Activated T-helper 1 cell treated with anti-CD3 and anti-CD28 coated beads, Interleukin-12 subunit alpha, Interleukin-12 subunit beta, Interleukin-2, Interleukin-4 antibody, amounts not matched to agents 30 ng/mL and 10 ng/mL and 1 ng/mL, durations not matched to agents 14 hours and 24 hours and 36 hours (primary cell): ENCODE results near the gene GOLGA8H. TPM values are rescaled to one million over a fixed set of nuclear protein-coding genes. Genes with fewer than 3 reads are reported as not detected.
"Not testable (repeated sequence)": the region's sequence is repeated elsewhere in the genome, so short reads cannot be mapped to it uniquely, and the experiment has no call there.

Experiments used
- DNase-seq: peaks from one replicate; pipeline ENCODE4 v3.0.0; 2021; ENCODE audit warnings: low spot score
- H3K27ac Mint-ChIP-seq: one replicate; pipeline ENCODE4 v1.8.0; 2021; ENCODE audit warnings: mild to moderate bottlenecking, mixed read lengths
- H3K27me3 Mint-ChIP-seq: one replicate; pipeline ENCODE4 v1.8.0; 2022; ENCODE audit warnings: mild to moderate bottlenecking, moderate library complexity, mixed read lengths; ENCODE audit not compliant: insufficient read depth
- H3K36me3 Mint-ChIP-seq: one replicate; pipeline ENCODE4 v1.8.0; 2021; ENCODE audit warnings: low read depth, mixed read lengths
- H3K4me1 Mint-ChIP-seq: one replicate; pipeline ENCODE4 v1.8.0; 2021; ENCODE audit warnings: low read depth, mixed read lengths
- H3K4me3 Mint-ChIP-seq: one replicate; pipeline ENCODE4 v1.8.0; 2021; ENCODE audit warnings: mild to moderate bottlenecking, moderate library complexity, mixed read lengths
- H3K9me3 Mint-ChIP-seq: one replicate; pipeline ENCODE4 v1.8.0; 2021; ENCODE audit warnings: mixed read lengths
- intact Hi-C: fragments of 100-400 bp; cut with micrococcal nuclease; formaldehyde crosslinking; loops from one replicate; pipeline ENCODE4 v1.15.1; 2024
- total RNA-seq: library from RNA; stranded (reverse); gene quantifications from 2 replicates; pipeline ENCODE4 v1.2.3, GENCODE V29; 2022

GOLGA8H gene
- not detected in 2 replicates for total RNA-seq

DNA sequence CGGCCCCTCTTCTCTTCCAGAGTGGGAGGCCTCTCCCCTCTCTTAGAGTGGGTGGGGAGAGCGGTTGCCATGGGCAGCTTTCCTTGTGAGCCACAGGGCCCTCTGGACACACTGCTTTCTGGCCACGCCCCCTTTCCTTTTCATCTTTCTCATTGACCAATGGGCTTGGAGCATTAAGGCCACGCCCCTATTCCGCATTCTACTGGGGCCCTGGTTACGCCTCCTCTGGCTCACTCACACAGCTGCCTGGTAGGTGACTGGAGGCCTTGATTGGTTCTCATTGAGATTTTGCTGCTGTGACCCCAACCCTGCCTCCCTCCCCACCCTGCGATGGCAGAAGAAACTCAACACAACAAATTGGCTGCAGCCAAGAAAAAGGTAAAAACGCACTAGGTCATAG is at the start of gene GOLGA8H:
TSS of gene GOLGA8H (plus strand) at position 233 of the 400 bp plus-strand sequence. CDS start at position 331, 98 bp downstream.
- intact Hi-C loops, H3K4me3 Mint-ChIP-seq, H3K36me3 Mint-ChIP-seq, H3K27ac Mint-ChIP-seq, H3K4me1 Mint-ChIP-seq, H3K27me3 Mint-ChIP-seq, DNase-seq, H3K9me3 Mint-ChIP-seq: not testable (repeated sequence)

DNA sequence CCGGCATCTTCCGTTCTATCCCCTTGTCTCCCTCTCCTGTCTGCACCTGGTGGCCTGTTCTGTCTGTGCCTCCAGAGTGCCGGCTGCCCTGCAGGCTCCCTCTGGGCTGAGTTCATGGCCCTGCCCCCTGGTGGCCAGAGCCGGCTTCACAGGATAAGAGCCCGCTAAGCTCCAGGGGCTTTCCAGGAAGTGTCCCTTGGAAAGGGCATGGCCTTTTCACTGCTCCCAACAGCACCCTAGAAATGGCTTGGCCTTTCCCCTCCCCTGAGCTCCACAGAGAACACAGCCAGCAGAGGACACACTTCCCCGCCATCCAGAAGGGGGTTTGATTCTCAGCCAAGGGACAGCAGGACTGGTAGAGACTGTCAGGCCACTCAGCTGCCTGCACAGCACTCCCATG is 36.9 kb upstream of the GOLGA8H start:
- H3K4me1 Mint-ChIP-seq, H3K36me3 Mint-ChIP-seq, DNase-seq, H3K4me3 Mint-ChIP-seq, H3K27ac Mint-ChIP-seq, H3K9me3 Mint-ChIP-seq, H3K27me3 Mint-ChIP-seq, intact Hi-C loops: not testable (repeated sequence)

- H3K4me3 Mint-ChIP-seq, H3K9me3 Mint-ChIP-seq, H3K27me3 Mint-ChIP-seq, intact Hi-C loops, DNase-seq, H3K4me1 Mint-ChIP-seq, H3K36me3 Mint-ChIP-seq, H3K27ac Mint-ChIP-seq: not testable (repeated sequence)
These were observed 30.8 kb upstream of the GOLGA8H start for GRCh38 chr15:30573012-30573491.

- H3K4me3 Mint-ChIP-seq, H3K36me3 Mint-ChIP-seq, H3K27ac Mint-ChIP-seq, DNase-seq, H3K4me1 Mint-ChIP-seq, H3K27me3 Mint-ChIP-seq, intact Hi-C loops, H3K9me3 Mint-ChIP-seq: not testable (repeated sequence)
These were observed 24.3 kb upstream of the GOLGA8H start for GRCh38 chr15:30579394-30579970.

- H3K27ac Mint-ChIP-seq, H3K27me3 Mint-ChIP-seq, DNase-seq, H3K36me3 Mint-ChIP-seq, intact Hi-C loops, H3K9me3 Mint-ChIP-seq, H3K4me3 Mint-ChIP-seq, H3K4me1 Mint-ChIP-seq: not testable (repeated sequence)
These were observed 23.1 kb upstream of the GOLGA8H start for GRCh38 chr15:30580716-30581115.

GRCh38 chr15:30598953-30599352 is 4.9 kb upstream of the GOLGA8H start:
- H3K27ac Mint-ChIP-seq, H3K4me1 Mint-ChIP-seq, H3K4me3 Mint-ChIP-seq, H3K27me3 Mint-ChIP-seq, H3K36me3 Mint-ChIP-seq, H3K9me3 Mint-ChIP-seq, DNase-seq, intact Hi-C loops: not testable (repeated sequence)

DNA sequence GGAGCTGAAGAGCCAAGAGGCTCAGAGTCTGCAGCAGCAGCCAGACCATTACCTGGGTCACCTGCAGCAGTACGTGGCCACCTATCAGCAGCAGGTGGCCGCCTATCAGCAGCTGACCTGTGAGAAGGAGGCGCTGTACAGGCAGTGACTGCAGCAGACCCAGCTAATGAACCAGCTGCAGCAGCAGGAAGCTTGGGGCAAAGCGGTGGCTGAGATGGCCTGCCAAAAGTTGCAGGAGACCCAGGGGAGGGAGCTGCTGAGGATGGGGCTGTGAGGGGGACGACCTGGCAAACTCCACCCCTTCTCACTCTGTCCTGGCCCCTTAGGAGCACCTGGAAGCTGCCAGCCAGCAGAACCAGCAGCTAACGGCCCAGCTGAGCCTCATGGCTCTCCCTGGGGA is 8.4 kb downstream of the GOLGA8H start:
- H3K36me3 Mint-ChIP-seq, DNase-seq, H3K9me3 Mint-ChIP-seq, H3K27ac Mint-ChIP-seq, H3K27me3 Mint-ChIP-seq, intact Hi-C loops, H3K4me1 Mint-ChIP-seq, H3K4me3 Mint-ChIP-seq: not testable (repeated sequence)

DNA sequence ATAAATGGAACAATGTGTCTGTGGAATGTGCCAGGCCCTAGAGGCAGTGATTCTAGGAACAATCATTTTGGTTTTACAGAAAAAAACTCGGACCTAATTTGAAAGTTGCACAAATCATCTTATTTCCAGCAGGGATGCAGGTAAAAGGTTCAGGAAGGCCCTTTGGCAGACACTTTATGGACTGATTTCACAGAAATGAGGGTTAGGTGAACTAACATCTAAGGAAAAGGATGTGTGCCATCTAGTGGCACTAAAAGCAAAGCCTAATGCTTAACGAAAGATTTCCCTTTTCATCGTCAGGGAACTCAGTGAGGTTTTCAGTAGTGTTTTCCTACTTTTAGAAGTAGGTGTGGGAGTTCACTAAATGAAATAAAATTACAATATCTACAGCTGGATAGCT is 17.5 kb downstream of the GOLGA8H start:
- H3K4me1 Mint-ChIP-seq, H3K9me3 Mint-ChIP-seq, H3K4me3 Mint-ChIP-seq, H3K27me3 Mint-ChIP-seq, intact Hi-C loops, DNase-seq, H3K27ac Mint-ChIP-seq, H3K36me3 Mint-ChIP-seq: not testable (repeated sequence)

- H3K27me3 Mint-ChIP-seq, H3K9me3 Mint-ChIP-seq, H3K36me3 Mint-ChIP-seq, intact Hi-C loops: not testable (repeated sequence)
- Mint-ChIP-seq H3K4me3 (peak within 1 kb of the TSS; percentile 98), H3K4me1 (peaks cover 19% of the 10 kb centered on the region), H3K27ac (peak within 1 kb of the TSS; percentile 96)
- DNase-seq, result peak; percentile 95
These were observed 21.8 kb downstream of the GOLGA8H start, which contains the start of gene ARHGAP11B for GRCh38 chr15:30625436-30626193. Gene ARHGAP11B, plus strand, starts transcription at chr15:30626128.

GRCh38 chr15:30626194-30626565 is 22.4 kb downstream of the GOLGA8H start:
- peaks cover 19% of the 10 kb centered on the region for H3K4me1 Mint-ChIP-seq
- peak overlapping the region; percentile 96 for H3K27ac Mint-ChIP-seq
- H3K9me3 Mint-ChIP-seq, H3K36me3 Mint-ChIP-seq, H3K27me3 Mint-ChIP-seq, intact Hi-C loops, DNase-seq: not testable (repeated sequence)
- H3K4me3 Mint-ChIP-seq, result peak overlapping the region; percentile 98

DNA sequence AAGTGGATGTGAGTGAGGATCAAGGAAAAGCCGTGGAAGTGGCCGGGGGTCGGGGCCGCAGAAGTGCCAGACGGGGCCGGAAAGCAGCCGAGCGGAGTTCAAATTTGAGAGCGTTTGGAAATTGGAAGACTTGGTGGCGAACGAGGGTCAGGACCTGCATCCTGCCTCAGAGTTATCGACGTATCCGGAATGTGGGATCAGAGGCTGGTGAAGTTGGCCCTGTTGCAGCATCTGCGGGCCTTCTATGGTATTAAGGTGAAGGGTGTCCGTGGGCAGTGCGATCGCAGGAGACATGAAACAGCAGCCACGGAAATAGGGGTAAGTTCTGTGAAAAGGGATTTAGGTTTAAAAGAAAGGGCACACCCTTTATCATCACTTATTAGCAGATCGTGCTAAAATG is 22.8 kb downstream of the GOLGA8H start:
- Mint-ChIP-seq H3K27ac (peak overlapping the region; percentile 96), H3K4me3 (peak overlapping the region; percentile 98), H3K4me1 (peaks cover 19% of the 10 kb centered on the region)
- DNase-seq, intact Hi-C loops, H3K9me3 Mint-ChIP-seq, H3K36me3 Mint-ChIP-seq, H3K27me3 Mint-ChIP-seq: not testable (repeated sequence)

GRCh38 chr15:30650012-30650929 is 46.4 kb downstream of the GOLGA8H start:
- DNase-seq, result no peak

GRCh38 chr15:30661154-30661553 is 57.3 kb downstream of the GOLGA8H start:
- not testable (repeated sequence) for DNase-seq, H3K9me3 Mint-ChIP-seq, H3K4me3 Mint-ChIP-seq, H3K4me1 Mint-ChIP-seq, H3K27ac Mint-ChIP-seq, H3K27me3 Mint-ChIP-seq
- intact Hi-C loops, result loop anchor here (1.0 to 5.0 kb wide), 2 partner anchors 91 to 468 kb away; no protein-coding TSS in a partner anchor
- peaks cover 17% of the 10 kb centered on the region for H3K36me3 Mint-ChIP-seq

More at GRCh38 chr15:30650012-30650929, 46.4 kb downstream of the GOLGA8H start:
- peaks cover 61% of the 10 kb centered on the region for H3K4me1 Mint-ChIP-seq
- intact Hi-C loops, result no loop called here
- H3K27ac Mint-ChIP-seq, result peak overlapping the region; percentile 85
- H3K9me3 Mint-ChIP-seq, result no peaks in the 10 kb centered on the region
- peak overlapping the region; percentile 38 for H3K4me3 Mint-ChIP-seq
- peaks cover 50% of the 10 kb centered on the region for H3K36me3 Mint-ChIP-seq
- no peaks in the 10 kb centered on the region for H3K27me3 Mint-ChIP-seq
